HCT116 (cell line): ENCODE data around the gene HOXB8. TPM values are rescaled to one million over a fixed set of nuclear protein-coding genes. Genes with fewer than 3 reads are reported as not detected.

ENCODE experiments used
- ATAC-seq: fragments of 200-7000 bp; cut with Tn5 transposase; 2 replicates; pipeline ENCODE4 v1.9.1; 2020; ENCODE audit warnings: mild to moderate bottlenecking, moderate library complexity
- BruUV-seq: library from RNA; stranded (reverse); fragments of 400-500 nt; replicated peaks from 2 replicates; lab custom pipeline; 2021; lab: Mats Ljungman, UMichigan
- CTCF ChIA-PET: fragments of 300-600 bp; sonication (Branson Sonifier 250); formaldehyde crosslinking; loops from one replicate; lab custom pipeline; 2021; ENCODE audit warnings: antibody characterized with exemption; lab: Charles Lee
- POLR2A ChIA-PET: fragments of 300-600, 350-600 bp; sonication (Branson Sonifier 250); formaldehyde crosslinking; loops from one replicate; lab custom pipeline; 2021; ENCODE audit warnings: antibody characterized with exemption; lab: Charles Lee
- RAD21 ChIA-PET, 2 experiments: fragments of 300-600 bp; sonication (Branson Sonifier 250); formaldehyde crosslinking; loops; one replicate each; lab custom pipeline; 2023; ENCODE audit warnings: low total read pairs in 2 of 2; ENCODE audit not compliant: uncharacterized antibody in 2 of 2, unreplicated experiment in 2 of 2, low non-redundant PET in 1 of 2; lab: Charles Lee
- DNase-seq: peaks from one replicate; pipeline ENCODE4 v3.0.0-alpha.2; 2010; ENCODE audit warnings: low read depth, low spot score
- H2AFZ ChIP-seq: fragments of 200-600 bp; shearing (Covaris generic), sonication (generic); 2 replicates; pipeline ENCODE4 v1.6.1; 2017; ENCODE audit warnings: low read depth, mixed run types, mixed read lengths, antibody characterized with exemption, low read length; ENCODE audit not compliant: poor library complexity, severe bottlenecking
- H3K27ac ChIP-seq: 2 replicates; pipeline ENCODE4 v1.5.1; 2012; ENCODE audit warnings: low read depth, low read length
- H3K27me3 ChIP-seq: fragments of 200-600 bp; sonication (generic); 2 replicates; pipeline ENCODE4 v1.6.1; 2016; ENCODE audit warnings: mixed run types, low read length, mixed read lengths; ENCODE audit not compliant: insufficient read depth
- H3K36me3 ChIP-seq, 2 experiments: fragments of 200-500 bp in 1 of 2; fragments of 200-600 bp in 1 of 2; sonication (Bioruptor generic) in 1 of 2; sonication (generic) in 1 of 2; 2 replicates each; pipeline versions ENCODE4 v1.5.1 to v1.6.1; 2014 to 2016; ENCODE audit warnings: low read length in 2 of 2, inconsistent platforms in 1 of 2, mixed read lengths in 1 of 2, mixed run types in 1 of 2; ENCODE audit not compliant: insufficient read depth in 2 of 2, control insufficient read depth in 1 of 2
- H3K4me1 ChIP-seq, 2 experiments: fragments of 200-600 bp in 1 of 2; sonication (generic) in 1 of 2; 2 replicates each; pipeline versions ENCODE4 v1.5.1 to v1.6.1; 2012 to 2017; ENCODE audit warnings: low read length in 2 of 2, inconsistent platforms in 1 of 2, mild to moderate bottlenecking in 1 of 2, mixed read lengths in 1 of 2, mixed run types in 1 of 2, moderate library complexity in 1 of 2; ENCODE audit not compliant: insufficient read depth in 2 of 2, control insufficient read depth in 1 of 2
- H3K4me2 ChIP-seq: fragments of 200-600 bp; sonication (generic); 2 replicates; pipeline ENCODE4 v1.6.1; 2017; ENCODE audit warnings: mixed run types, low read length, mixed read lengths
- H3K4me3 ChIP-seq, 2 experiments: fragments of 200-600 bp in 1 of 2; sonication (generic) in 1 of 2; replicated peaks in 1 of 2; 2 replicates each; pipeline ENCODE4 v1.5.1; 2011 to 2016; ENCODE audit warnings: low read length in 2 of 2, control low read depth in 1 of 2, low read depth in 1 of 2, mild to moderate bottlenecking in 1 of 2, mixed read lengths in 1 of 2, mixed run types in 1 of 2
- H3K79me2 ChIP-seq: fragments of 200-600 bp; sonication (generic); 2 replicates; pipeline ENCODE4 v1.6.1; 2017; ENCODE audit warnings: mild to moderate bottlenecking, mixed run types, low read length, moderate library complexity, mixed read lengths; ENCODE audit not compliant: insufficient read depth
- H3K9ac ChIP-seq: fragments of 200-600 bp; sonication (generic); 2 replicates; pipeline ENCODE4 v1.6.1; 2016; ENCODE audit warnings: low read length, mixed read lengths
- H3K9me2 ChIP-seq: fragments of 200-600 bp; sonication (generic), shearing (Covaris generic); 2 replicates; pipeline ENCODE4 v1.6.1; 2017; ENCODE audit warnings: mixed run types, mild to moderate bottlenecking, moderate library complexity; ENCODE audit not compliant: insufficient read depth
- H3K9me3 ChIP-seq, 2 experiments: fragments of 200-500 bp in 1 of 2; fragments of 200-600 bp in 1 of 2; sonication (Bioruptor generic) in 1 of 2; sonication (generic) in 1 of 2; 2 replicates each; pipeline ENCODE4 v1.6.1; 2014 to 2017; ENCODE audit warnings: low read length in 2 of 2, mixed read lengths in 2 of 2, inconsistent platforms in 1 of 2, low read depth in 1 of 2, mild to moderate bottlenecking in 1 of 2, mixed run types in 1 of 2, moderate library complexity in 1 of 2; ENCODE audit not compliant: control insufficient read depth in 1 of 2, insufficient read depth in 1 of 2
- H4K20me1 ChIP-seq: fragments of 200-600 bp; sonication (generic), shearing (Covaris generic); 2 replicates; pipeline ENCODE4 v1.6.1; 2017; ENCODE audit warnings: mixed run types, mild to moderate bottlenecking, moderate library complexity; ENCODE audit not compliant: insufficient read depth
- CEBPB ChIP-seq: IDR thresholded peaks from 2 replicates; pipeline ENCODE4 v1.6.1; 2012; ENCODE audit warnings: low read depth
- EGR1 ChIP-seq: IDR thresholded peaks from 2 replicates; pipeline ENCODE4 v1.6.1; 2012; ENCODE audit warnings: low read depth
- EZH2 ChIP-seq: fragments of 200-600 bp; sonication (generic); IDR thresholded peaks from 2 replicates; pipeline ENCODE4 v1.6.1; 2017; ENCODE audit warnings: antibody characterized with exemption, mixed run types
- JUND ChIP-seq: IDR thresholded peaks from 2 replicates; pipeline ENCODE4 v1.6.1; 2012
- POLR2AphosphoS5 ChIP-seq: IDR thresholded peaks from 2 replicates; pipeline ENCODE4 v1.6.1; 2011; ENCODE audit warnings: mild to moderate bottlenecking, low read depth, low read length, moderate library complexity
- YY1 ChIP-seq: IDR thresholded peaks from 2 replicates; pipeline ENCODE4 v1.6.1; 2011; ENCODE audit warnings: low read length, low read depth, moderate library complexity, mild to moderate bottlenecking; ENCODE audit not compliant: insufficient replicate concordance; ENCODE audit errors: extremely low read depth
- ZBTB33 ChIP-seq: IDR thresholded peaks from 2 replicates; pipeline ENCODE4 v1.6.1; 2011; ENCODE audit warnings: mild to moderate bottlenecking, low read length, moderate library complexity; ENCODE audit not compliant: insufficient replicate concordance; ENCODE audit errors: extremely low read depth
- ZNF274 ChIP-seq: fragments of 200-500 bp; sonication (Bioruptor generic); IDR thresholded peaks from 2 replicates; pipeline ENCODE4 v1.6.1; 2014; ENCODE audit warnings: mild to moderate bottlenecking, low read depth, low read length, inconsistent platforms
- intact Hi-C: fragments of 100-400 bp; cut with micrococcal nuclease; formaldehyde crosslinking; loops from 2 replicates; pipeline ENCODE4 v1.10.0; 2022
- total RNA-seq: library from RNA; stranded (reverse); gene quantifications from one replicate; pipeline ENCODE4 v1.2.1, GENCODE V29; 2021; ENCODE audit not compliant: unreplicated experiment

Gene HOXB8
- total RNA-seq, 1 experiment from 2014 or later = 44.7 TPM

- BruUV-seq = no TSS peak
- H3K4me2 ChIP-seq = no peak overlapping the region
- no peaks in the 10 kb centered on the region for H4K20me1 ChIP-seq
Measured at GRCh38 chr17:48565022-48565554, 50.0 kb downstream of the HOXB8 start.

More at GRCh38 chr17:48565022-48565554, 50.0 kb downstream of the HOXB8 start:
- intact Hi-C loops = no loop called here
- no peaks in the 10 kb centered on the region for H3K9me3 ChIP-seq
- H3K79me2 ChIP-seq = peaks cover 34% of the 10 kb centered on the region; the same call in 1 of the 2 replicates
- no peak overlapping the region for H2AFZ ChIP-seq
- POLR2A ChIA-PET = no interaction called here
- no peaks in the 10 kb centered on the region for H3K36me3 ChIP-seq
- no peak for DNase-seq
- no peak overlapping the region for H3K27ac ChIP-seq
- no peak for ATAC-seq
- H3K4me3 ChIP-seq = no peak overlapping the region
- no peaks in the 10 kb centered on the region for H3K9me2 ChIP-seq
- no peak overlapping the region for H3K9ac ChIP-seq
- no peak for TF ChIP-seq JUND
- no peak for TF ChIP-seq ZNF274
- no peak for TF ChIP-seq EZH2
- TF ChIP-seq ZBTB33 = no peak
- TF ChIP-seq YY1 = no peak
- TF ChIP-seq EGR1 = no peak
- TF ChIP-seq POLR2AphosphoS5 = no peak
- TF ChIP-seq CEBPB = no peak
- RAD21 ChIA-PET = no interaction called here
- no peaks in the 10 kb centered on the region for H3K27me3 ChIP-seq
- CTCF ChIA-PET = no interaction called here
- H3K4me1 ChIP-seq = no peaks in the 10 kb centered on the region
